Activated CD4-positive, alpha-beta T cell treated with anti-CD3 and anti-CD28 coated beads, Interleukin-10, Interleukin-2, amounts not matched to agents 100 ng/mL and 50 ng/mL, durations not matched to agents 16 hours and 8 hours (primary cell): ENCODE measurements around the gene MYH3.
"Not testable (repeated sequence)": the region's sequence is repeated elsewhere in the genome, so short reads cannot be mapped to it uniquely, and the experiment has no call there.

Experiments used
- DNase-seq: peaks from one replicate; pipeline ENCODE4 v3.0.0-alpha.2; 2020

The MYH3 gene

DNA sequence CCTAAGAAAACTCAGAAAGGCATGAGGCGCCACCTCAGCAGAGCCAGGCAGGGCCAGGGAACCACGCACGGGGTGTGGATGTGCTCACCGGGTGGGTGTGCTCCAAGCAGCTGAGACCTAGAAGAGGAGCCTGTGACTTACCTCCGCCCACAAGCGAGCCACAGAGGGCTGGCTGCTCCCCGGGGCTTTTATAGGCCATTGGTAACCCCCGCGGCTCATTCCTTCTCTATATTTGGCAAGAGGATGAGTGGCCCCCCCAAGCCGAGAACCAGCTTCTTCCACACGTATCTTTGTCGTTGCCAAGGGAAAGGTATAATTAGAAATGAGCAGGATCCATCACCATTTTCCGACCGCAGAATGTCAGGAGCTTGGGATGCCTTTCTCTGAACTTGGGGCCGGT lies at the start of gene MYH3:
Gene MYH3, minus strand, starts transcription at position 162 of the 400 bp plus-strand sequence. CDS start 2,245 bp downstream, outside the sequence.
- no peak for DNase-seq

GRCh38 chr17:10705727-10706126 lies 48.6 kb upstream of the MYH3 start:
- DNase-seq = no peak

DNA sequence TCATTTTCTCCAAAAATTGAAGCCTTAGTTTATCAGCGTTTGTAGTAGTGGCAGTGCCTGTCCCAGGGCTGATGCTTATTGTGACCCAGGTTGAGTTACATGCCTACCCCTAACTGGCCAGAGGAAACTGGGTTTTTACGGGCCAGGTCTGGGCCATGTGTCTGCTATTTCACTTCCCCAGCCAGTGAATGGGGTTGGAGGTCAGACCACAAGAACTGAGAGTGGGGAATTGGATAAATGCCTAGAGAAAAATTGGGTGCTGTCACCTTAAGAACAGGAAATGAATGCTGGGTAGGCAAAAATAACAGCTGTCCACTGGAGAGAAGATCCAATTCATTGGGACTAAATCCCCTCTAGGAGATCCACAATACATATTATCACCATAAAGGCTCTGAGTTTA lies 45.5 kb upstream of the MYH3 start:
- no peak for DNase-seq

- peak; percentile 55 for DNase-seq
Observed at GRCh38 chr17:10699856-10700255, 42.7 kb upstream of the MYH3 start.

DNA sequence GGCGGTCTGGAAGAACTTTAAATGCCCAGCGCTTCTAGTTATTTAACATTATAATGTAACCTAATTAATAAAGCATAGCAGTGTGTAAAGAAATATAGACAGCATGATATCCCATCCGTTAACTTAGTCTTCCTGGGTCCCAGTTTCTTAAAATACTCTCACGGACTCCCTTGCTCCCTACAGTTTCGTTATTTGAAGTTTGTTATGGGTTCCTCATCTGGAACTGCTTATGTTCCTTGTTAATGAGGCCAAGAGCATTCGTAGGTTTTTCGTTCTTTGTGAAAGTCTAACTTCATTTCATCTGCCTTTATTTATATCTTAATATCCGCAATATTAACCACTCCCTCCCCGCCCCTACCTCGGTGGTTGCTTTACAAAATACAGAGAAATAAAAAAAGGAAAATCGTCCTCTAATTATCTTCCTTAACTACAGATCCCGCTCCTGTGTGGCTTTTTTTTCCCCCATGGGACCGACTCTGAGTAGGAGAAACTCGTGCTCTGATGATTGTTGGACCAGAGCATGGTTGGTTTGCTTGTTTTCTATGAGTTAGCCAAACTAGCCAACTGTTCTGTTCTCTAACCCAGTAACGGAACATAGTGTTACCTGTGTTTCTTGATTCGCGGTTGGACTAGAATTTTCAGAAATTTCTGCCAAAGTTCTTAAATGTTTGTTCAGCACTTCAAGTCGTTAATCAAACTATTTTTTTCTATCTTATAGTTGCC lies 41.1 kb upstream of the MYH3 start:
- DNase-seq = peak; percentile 25

DNA sequence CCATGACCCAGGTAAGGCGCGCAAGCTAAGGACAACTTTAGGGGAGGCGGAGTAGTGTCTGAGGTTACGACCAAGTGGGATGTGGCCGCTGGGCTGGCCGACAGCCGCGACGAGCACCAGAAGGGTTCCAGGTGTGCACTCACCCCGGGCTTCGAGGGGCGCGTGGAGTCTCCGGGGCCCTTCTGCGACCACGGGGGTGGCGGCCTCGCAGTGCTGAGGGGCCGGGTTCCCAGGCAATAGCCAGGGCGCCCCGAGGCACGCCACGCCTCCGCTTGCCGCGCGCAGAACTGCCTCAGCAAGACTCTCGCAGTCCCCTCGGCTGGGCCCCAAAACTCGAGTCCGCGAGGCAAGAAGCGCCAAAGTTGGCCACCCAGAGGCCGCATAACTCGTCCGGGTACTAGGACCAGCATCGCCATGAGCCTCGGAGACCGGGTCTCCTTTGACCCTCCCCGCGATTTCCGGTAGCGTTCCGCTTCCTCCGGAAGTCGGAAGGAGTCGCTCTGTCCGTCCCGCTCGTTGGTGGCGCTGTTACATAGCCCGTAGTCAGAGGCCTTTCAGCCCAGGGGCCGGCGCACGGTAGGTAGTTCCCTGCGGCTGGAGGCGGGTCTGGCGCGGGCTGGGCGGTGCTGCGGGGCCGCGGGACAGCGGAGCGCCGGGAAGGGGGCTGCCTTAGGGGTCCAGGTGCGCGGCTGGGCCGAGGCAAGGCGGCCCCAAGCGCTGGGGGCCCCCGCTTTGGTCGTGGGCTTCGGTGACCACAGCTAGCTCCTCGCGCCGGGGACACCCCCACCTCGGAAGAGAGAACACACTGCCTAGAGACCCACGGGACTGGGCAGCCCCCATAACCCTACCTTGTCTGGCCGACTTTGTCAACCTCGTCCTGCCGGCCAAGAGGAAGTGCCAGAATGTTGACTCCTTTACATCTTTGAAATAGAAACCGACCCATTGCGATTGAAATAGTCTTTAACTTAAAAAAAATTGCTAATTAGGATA lies 40.3 kb upstream of the MYH3 start, which contains the start of the genes ADPRM and SCO1:
Gene ADPRM, plus strand, starts transcription at position 503 of the 990 bp plus-strand sequence. CDS start 7,333 bp downstream, outside the sequence.
Gene SCO1, minus strand, starts transcription at position 442 of the 990 bp plus-strand sequence. Its CDS starts 26 bp downstream, at position 416.
- DNase-seq = peak; percentile 96

GRCh38 chr17:10695875-10696407 lies 38.8 kb upstream of the MYH3 start:
- DNase-seq = not testable (repeated sequence)

DNA sequence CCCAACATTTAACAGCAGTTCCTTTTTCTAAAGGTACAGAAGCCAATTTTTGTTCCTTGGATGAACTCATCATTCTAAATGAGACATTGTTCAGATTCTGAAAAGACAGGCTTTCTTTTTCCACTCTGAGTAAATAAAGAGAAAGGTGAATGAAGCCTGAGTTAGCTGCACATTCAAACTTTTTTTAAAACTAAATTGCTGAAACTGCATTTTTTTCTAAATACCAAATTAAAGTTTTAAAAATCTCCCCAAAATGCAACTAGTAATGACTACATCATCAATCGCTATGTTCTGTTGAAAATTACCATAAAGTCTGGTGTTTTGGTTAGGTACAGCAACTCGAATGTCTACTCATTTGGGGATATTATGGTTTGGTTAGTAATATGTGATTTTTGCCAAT lies 30.4 kb upstream of the MYH3 start:
- DNase-seq = no peak

GRCh38 chr17:10683853-10684252 lies 26.7 kb upstream of the MYH3 start:
- DNase-seq = peak; percentile 31

DNA sequence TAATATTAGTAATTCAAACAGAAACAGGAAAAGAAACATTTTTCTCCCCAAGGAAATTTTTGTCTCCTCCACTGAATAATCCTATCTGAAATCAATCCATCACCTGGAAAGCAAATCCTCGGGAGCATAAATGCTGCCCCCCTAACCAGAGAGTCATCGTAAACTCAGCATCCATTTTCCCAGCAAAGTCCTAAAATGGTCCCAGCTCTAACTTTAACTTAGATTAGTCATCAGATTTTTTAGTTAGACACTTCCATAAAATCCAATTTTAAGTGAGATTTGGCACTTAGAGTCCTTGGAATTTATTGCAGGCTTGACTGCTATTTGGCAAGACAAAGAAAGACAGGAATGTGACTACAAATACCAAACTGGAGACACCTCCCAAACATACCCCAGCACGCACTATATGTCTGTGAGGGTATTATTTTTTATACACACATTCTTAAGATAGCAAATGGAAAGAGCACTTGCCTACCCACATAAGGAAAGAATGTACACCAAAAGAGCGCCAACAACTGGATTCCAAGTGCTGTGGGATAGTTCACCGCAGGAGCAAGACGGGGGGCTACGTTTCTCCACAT lies 24.8 kb upstream of the MYH3 start:
- no peak for DNase-seq

DNA sequence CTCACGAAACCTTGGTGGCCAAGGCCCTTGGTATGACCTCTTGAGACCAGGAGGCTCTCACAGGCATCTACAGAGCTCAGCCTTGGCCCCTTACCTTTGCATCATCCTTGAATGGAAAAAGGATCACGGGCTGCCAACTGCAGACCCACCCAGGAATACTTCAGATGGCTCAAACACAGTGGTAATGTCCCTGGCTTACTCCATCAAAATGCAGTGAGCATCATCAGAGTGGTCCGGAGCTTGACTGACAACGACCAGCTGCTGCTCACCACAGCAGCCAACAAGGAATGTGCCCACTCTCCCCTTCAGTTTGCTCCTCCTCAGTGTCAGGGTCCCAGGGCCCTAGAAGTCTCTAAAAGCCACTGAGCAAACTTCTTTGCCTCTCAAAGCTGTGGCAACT lies 17.6 kb upstream of the MYH3 start:
- no peak for DNase-seq

GRCh38 chr17:10673312-10673711 lies 16.2 kb upstream of the MYH3 start:
- DNase-seq = no peak

DNA sequence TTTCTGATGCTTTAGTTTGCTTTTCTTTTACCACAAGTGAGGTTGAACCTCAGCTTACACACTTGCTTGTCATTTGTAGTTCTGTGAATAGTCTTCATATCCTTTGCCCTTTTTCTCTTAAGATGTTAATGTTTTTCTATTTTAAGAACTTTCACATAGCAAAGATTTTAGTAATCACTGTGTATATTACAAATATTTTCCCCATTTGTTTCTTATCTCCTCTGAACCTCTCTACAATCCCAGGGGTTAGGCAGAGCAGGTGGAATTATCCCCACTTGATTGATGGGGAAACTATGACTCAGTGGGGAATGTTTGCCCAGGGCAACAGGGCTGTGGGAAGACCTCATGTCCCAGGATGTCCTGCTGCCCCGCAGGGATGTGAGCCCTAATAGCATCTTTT lies 11.7 kb upstream of the MYH3 start:
- no peak for DNase-seq

DNA sequence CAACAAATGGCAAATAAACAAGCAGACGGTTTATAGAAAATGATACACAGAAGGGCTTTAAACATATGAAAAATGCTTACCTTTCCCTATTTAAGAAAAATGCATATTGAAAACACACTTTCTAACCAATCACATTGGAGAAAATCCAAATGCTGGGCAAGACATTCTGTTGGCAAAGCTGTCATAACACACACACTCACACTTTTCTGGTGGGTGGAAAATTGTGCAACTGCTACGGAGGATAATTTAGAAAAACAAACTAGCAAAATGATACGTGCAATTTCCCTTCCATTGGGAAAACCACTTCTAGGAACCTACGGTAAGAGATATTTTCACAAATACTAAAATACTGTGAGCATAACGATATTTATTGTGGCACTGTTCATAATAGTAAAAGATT lies 9.8 kb upstream of the MYH3 start:
- DNase-seq = no peak

DNA sequence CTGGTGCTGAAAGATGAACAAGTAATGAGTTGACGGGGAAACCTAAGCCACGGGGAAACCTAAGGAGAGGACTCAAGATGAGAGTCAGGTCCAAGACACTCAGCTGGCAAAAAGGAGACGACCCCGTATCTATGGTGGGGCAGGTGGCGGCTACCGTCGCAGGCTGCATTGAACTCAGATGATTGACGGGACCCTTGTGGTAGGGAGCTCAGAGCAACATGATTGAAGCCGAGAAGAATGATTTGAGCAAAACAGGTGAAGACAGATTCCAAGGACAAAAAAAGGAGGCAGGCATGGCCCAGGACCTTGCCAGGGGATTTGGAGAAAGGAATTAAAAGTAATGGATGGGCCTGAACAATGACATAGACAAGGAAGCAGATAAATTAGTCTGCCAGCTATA lies 7.5 kb upstream of the MYH3 start:
- DNase-seq = no peak

GRCh38 chr17:10663231-10663630 lies 6.1 kb upstream of the MYH3 start:
- DNase-seq = no peak

DNA sequence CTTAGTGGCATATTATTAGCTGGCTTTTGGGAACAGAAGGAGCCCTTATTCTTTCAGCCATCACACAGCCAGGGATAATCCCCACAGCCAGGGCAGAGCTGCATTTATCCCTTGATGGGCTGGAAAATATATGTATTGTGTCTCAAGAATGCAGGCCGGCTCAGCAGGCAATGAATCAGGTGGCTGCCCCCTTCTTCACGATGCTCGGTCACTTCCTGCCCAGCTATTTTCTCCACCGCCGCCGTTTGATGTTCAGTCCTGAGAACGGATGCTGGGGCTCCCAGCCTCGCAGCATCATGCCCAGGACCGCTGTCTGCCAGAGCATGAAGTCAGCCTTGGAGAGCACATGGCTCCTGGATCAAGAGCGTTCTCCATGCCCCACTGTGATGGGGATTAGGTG lies 4.3 kb upstream of the MYH3 start:
- no peak for DNase-seq

DNA sequence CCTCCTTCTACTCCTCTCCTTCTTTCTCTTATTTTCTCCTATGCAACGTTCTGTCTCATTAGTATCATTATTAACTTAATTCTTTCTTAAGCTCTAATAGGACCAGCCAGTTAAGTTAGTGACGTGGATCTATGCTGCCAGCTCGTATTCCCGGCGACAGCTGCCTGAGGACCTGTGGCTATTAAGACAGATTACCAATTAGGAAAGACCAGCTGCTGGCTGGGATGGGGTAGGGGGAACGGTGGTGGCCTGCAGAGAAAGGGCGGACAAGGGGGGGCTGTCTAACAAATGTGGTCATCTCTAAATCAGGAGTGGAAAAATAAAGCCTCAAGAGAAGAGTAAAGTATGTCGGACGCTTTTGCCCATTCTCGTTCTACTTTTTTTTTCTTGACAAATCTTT lies 770 bp upstream of the MYH3 start:
- DNase-seq = no peak

- DNase-seq = no peak
Observed at GRCh38 chr17:10653987-10654386, 3.1 kb downstream of the MYH3 start.

GRCh38 chr17:10652984-10653659 lies 4.0 kb downstream of the MYH3 start:
- peak; percentile 23 for DNase-seq

- no peak for DNase-seq
Observed at GRCh38 chr17:10651927-10652326, 5.2 kb downstream of the MYH3 start.

DNA sequence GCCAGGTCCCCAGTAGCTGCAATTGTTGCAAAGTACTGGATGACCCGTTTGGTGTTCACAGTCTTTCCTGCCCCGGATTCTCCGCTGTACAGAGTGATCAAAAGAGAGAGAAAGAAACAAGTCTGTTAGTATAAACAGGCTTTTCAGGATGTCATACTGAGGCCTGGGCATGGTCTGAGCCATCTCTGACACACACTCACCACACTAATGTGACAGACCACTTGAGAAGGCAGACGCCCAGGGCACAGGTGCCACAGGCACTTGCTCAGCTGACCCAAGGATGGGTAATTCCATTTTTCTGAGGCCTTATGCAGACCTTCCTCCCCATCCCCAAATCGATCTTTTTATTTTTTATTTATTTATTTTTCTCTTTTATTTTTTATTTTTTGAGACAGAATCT lies 7.5 kb downstream of the MYH3 start:
- no peak for DNase-seq
